A549 (cell line): ENCODE data around the gene PTPN14. TPM values are rescaled to one million over a fixed set of nuclear protein-coding genes. Genes with fewer than 3 reads are reported as not detected.

Experiments
- ATAC-seq, 2 experiments: fragments of 200-7000 bp in 1 of 2; fragments of >200 bp in 1 of 2; cut with Nextera tagmentation in 1 of 2; cut with Tn5 transposase in 1 of 2; 3 replicates each; pipeline versions ENCODE4 v1.8.0 to v1.9.1; 2018 to 2020; ENCODE audit warnings: mild to moderate bottlenecking in 1 of 2, moderate library complexity in 1 of 2
- CTCF ChIA-PET: fragments of 300-600 bp; sonication (Branson Sonifier 250); formaldehyde crosslinking; extraction: SDS; loops from one replicate; lab custom pipeline; 2021; ENCODE audit warnings: antibody characterized with exemption, inconsistent platforms; lab: Yijun Ruan, JAX
- POLR2A ChIA-PET: fragments of 350-600 bp; formaldehyde crosslinking; extraction: SDS; loops from one replicate; lab custom pipeline; 2021; ENCODE audit warnings: antibody characterized with exemption, inconsistent platforms; lab: Yijun Ruan, JAX
- DNase-seq, 2 experiments: peaks; one replicate each; pipeline versions ENCODE4 v3.0.0 to v3.0.0-alpha.2; 2011 to 2016; ENCODE audit warnings: low read depth in 1 of 2, low spot score in 1 of 2
- FAIRE-seq: peaks from 2 replicates; lab custom pipeline; 2011; peaks lifted over from hg19 to GRCh38; lab: Jason Lieb, UNC
- H3K27ac ChIP-seq, 2 experiments: fragments of >200 bp; sonication (Bioruptor Twin); formaldehyde crosslinking; 3 replicates each; pipeline ENCODE4 v1.5.1; 2016 to 2017
- H3K4me1 ChIP-seq: fragments of >200 bp; sonication (Bioruptor Twin); formaldehyde crosslinking; 3 replicates; pipeline ENCODE4 v1.6.1; 2016
- H3K4me2 ChIP-seq: fragments of >200 bp; sonication (Bioruptor Twin); formaldehyde crosslinking; 3 replicates; pipeline ENCODE4 v1.6.1; 2016
- H3K4me3 ChIP-seq: fragments of >200 bp; sonication (Bioruptor Twin); formaldehyde crosslinking; 3 replicates; pipeline ENCODE4 v1.5.1; 2016
- H3K9me3 ChIP-seq: fragments of >200 bp; sonication (Bioruptor Twin); formaldehyde crosslinking; 3 replicates; pipeline ENCODE4 v1.6.1; 2016
- CBX2 ChIP-seq: fragments of 200-600 bp; sonication (generic); IDR thresholded peaks from 2 replicates; pipeline ENCODE4 v1.6.1; 2016; ENCODE audit warnings: low read depth, mild to moderate bottlenecking, borderline replicate concordance
- CBX8 ChIP-seq: fragments of 200-600 bp; sonication (generic); IDR thresholded peaks from 2 replicates; pipeline ENCODE4 v1.6.1; 2016
- CEBPB ChIP-seq, 2 experiments: fragments of >200 bp in 1 of 2; sonication (Bioruptor Twin) in 1 of 2; formaldehyde crosslinking in 1 of 2; IDR thresholded peaks; 2 replicates each; pipeline ENCODE4 v1.6.1; 2012 to 2016
- EHMT2 ChIP-seq: fragments of 200-600 bp; sonication (generic); IDR thresholded peaks from 2 replicates; pipeline ENCODE4 v1.6.1; 2016; ENCODE audit warnings: antibody characterized with exemption, low read depth, mild to moderate bottlenecking, moderate library complexity
- FOXS1 ChIP-seq: fragments of 250-450 bp; sonication (Bioruptor Pico); IDR thresholded peaks from 2 replicates; pipeline ENCODE4 v1.5.0; 2020; ENCODE audit warnings: mild to moderate bottlenecking, moderate library complexity
- HDAC2 ChIP-seq: fragments of 200-600 bp; sonication (generic); IDR thresholded peaks from 2 replicates; pipeline ENCODE4 v1.6.1; 2016
- HES2 ChIP-seq: fragments of >200 bp; sonication (Bioruptor Twin); formaldehyde crosslinking; IDR thresholded peaks from 2 replicates; pipeline ENCODE4 v1.6.1; 2016
- HOXB13 ChIP-seq: fragments of 250-450 bp; sonication (Bioruptor Pico); IDR thresholded peaks from 2 replicates; pipeline ENCODE4 v1.5.0; 2020; ENCODE audit warnings: low read depth, mild to moderate bottlenecking, moderate library complexity
- JUN ChIP-seq, 2 experiments: fragments of >200 bp; sonication (Bioruptor Twin); formaldehyde crosslinking; IDR thresholded peaks; 2 replicates in 1 of 2; 3 replicates in 1 of 2; pipeline ENCODE4 v1.6.1; 2016 to 2017
- KDM1A ChIP-seq: fragments of 200-600 bp; sonication (generic); IDR thresholded peaks from 2 replicates; pipeline ENCODE4 v1.6.1; 2016; ENCODE audit warnings: low read depth, mild to moderate bottlenecking
- MAFK ChIP-seq: fragments of 450-650 bp; IDR thresholded peaks from 2 replicates; pipeline ENCODE4 v1.6.1; 2014; ENCODE audit not compliant: partially characterized antibody
- NPAS2 ChIP-seq: fragments of 250-450 bp; sonication (Bioruptor Pico); IDR thresholded peaks from 2 replicates; pipeline ENCODE4 v1.8.0; 2022; ENCODE audit warnings: mild to moderate bottlenecking, moderate library complexity, borderline replicate concordance
- NR3C1 ChIP-seq: fragments of >200 bp; sonication (Bioruptor Twin); formaldehyde crosslinking; IDR thresholded peaks from 3 replicates; pipeline ENCODE4 v1.6.1; 2017
- RARB ChIP-seq: fragments of 250-450 bp; sonication (Bioruptor Pico); IDR thresholded peaks from 2 replicates; pipeline ENCODE4 v1.8.0; 2021; ENCODE audit warnings: mild to moderate bottlenecking, moderate library complexity
- RCOR1 ChIP-seq: fragments of 150-350 bp; IDR thresholded peaks from 2 replicates; pipeline ENCODE4 v1.6.1; 2014; ENCODE audit warnings: antibody characterized with exemption, low read length, low read depth
- RFX5 ChIP-seq: fragments of 450-650 bp; IDR thresholded peaks from 2 replicates; pipeline ENCODE4 v1.7.1; 2014; ENCODE audit warnings: antibody characterized with exemption, mild to moderate bottlenecking, moderate library complexity
- SMC3 ChIP-seq: fragments of >200 bp; sonication (Bioruptor Twin); formaldehyde crosslinking; IDR thresholded peaks from 3 replicates; pipeline ENCODE4 v1.6.1; 2018; ENCODE audit warnings: inconsistent platforms
- SREBF2 ChIP-seq: fragments of 450-650 bp; IDR thresholded peaks from 2 replicates; pipeline ENCODE4 v1.6.1; 2014; ENCODE audit warnings: mild to moderate bottlenecking, moderate library complexity
- TP53 ChIP-seq: fragments of 250-450 bp; sonication (Bioruptor Pico); IDR thresholded peaks from 2 replicates; pipeline ENCODE4 v1.5.0; 2021; ENCODE audit warnings: mild to moderate bottlenecking, moderate library complexity
- WGBS: methylation state at CpG from one replicate; pipeline ENCODE4 v1.1.6; 2017; ENCODE audit errors: missing lambda C conversion rate; 5-methylcytosine and 5-hydroxymethylcytosine counted together
- polyA plus RNA-seq, 4 experiments: library from polyadenylated mRNA; depleted of rRNA in 3 of 4; stranded (reverse); fragments of >200 nt; fragmentation: RNase III in 1 of 4; extraction: RNeasy Plus Mini Kit Qiagen cat#74134 plus additional on column Dnase treatment in 1 of 4; gene quantifications; 2 replicates in 3 of 4; 3 replicates in 1 of 4; pipeline ENCODE4 v1.2.3, GENCODE V29; 2011 to 2017
- TF ChIP-seq, protein P1 (sequence below): fragments of 450-650 bp; IDR thresholded peaks from 2 replicates; pipeline ENCODE4 v1.6.1; 2014; ENCODE audit warnings: antibody characterized with exemption
- TF ChIP-seq, protein P2 (sequence below): fragments of >200 bp; sonication (Bioruptor Twin); formaldehyde crosslinking; IDR thresholded peaks from 3 replicates; pipeline ENCODE4 v1.6.1; 2016

PTPN14 gene
- polyA plus RNA-seq, 2 of the 4 experiments (the other 2 are of a cell fraction), result 9.2 to 10.0 TPM

GRCh38 chr1:214566158-214567104 lies 15.0 kb upstream of the PTPN14 start (continued):
- TF ChIP-seq EHMT2, result no peak
- no peak for TF ChIP-seq HES2
- no peak for TF ChIP-seq SREBF2
- TF ChIP-seq CEBPB (IDR thresholded peaks at IDR 0.05), result peak in 1 of 2 experiments; percentile 35; a peak in 1 of 4 replicates
- TF ChIP-seq CBX8, result no peak
- TF ChIP-seq RCOR1, result no peak
- TF ChIP-seq, protein P1, sequence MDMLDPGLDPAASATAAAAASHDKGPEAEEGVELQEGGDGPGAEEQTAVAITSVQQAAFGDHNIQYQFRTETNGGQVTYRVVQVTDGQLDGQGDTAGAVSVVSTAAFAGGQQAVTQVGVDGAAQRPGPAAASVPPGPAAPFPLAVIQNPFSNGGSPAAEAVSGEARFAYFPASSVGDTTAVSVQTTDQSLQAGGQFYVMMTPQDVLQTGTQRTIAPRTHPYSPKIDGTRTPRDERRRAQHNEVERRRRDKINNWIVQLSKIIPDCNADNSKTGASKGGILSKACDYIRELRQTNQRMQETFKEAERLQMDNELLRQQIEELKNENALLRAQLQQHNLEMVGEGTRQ, result no peak
- no peak for TF ChIP-seq TP53 (CRISPR knock-in tag)
- TF ChIP-seq, protein P2, sequence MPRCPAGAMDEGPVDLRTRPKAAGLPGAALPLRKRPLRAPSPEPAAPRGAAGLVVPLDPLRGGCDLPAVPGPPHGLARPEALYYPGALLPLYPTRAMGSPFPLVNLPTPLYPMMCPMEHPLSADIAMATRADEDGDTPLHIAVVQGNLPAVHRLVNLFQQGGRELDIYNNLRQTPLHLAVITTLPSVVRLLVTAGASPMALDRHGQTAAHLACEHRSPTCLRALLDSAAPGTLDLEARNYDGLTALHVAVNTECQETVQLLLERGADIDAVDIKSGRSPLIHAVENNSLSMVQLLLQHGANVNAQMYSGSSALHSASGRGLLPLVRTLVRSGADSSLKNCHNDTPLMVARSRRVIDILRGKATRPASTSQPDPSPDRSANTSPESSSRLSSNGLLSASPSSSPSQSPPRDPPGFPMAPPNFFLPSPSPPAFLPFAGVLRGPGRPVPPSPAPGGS, result no peak
- no peak for TF ChIP-seq FOXS1 (CRISPR knock-in tag)
- TF ChIP-seq JUN (IDR thresholded peaks at IDR 0.05), result peak; percentile 38 to 44; a peak in 1 of 5 replicates
- no peak for TF ChIP-seq RARB
- TF ChIP-seq, all 56 proteins: peak for 8

DNA sequence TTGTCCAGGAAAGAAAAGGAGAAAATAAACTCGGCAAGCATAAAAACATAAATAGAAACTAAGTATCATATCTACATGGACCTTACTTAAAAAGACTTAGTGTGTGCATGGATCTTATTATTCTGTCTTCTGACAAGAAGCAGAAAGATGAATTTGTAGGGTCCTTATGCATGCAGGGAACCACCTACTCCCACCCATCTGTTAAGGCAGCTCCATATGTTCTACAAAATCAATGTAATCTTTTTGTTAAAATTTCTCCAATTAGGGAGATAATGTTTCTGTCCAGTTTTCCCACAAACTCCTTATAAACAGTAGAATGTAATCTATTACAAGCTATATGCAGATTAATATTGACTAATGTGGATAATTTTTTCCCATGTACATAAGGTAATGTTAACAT lies 13.9 kb upstream of the PTPN14 start:
- no peak for FAIRE-seq
- CTCF ChIA-PET, result interaction anchor here (0.9 to 10.7 kb wide), 7 partner anchors 10 to 304 kb away, joined by 3 to 120 read pairs (median 5); partner anchors contain the start of gene PTPN14
- H3K4me1 ChIP-seq, result peaks cover 63% of the 10 kb centered on the region

GRCh38 chr1:214563881-214564280 lies 12.5 kb upstream of the PTPN14 start:
- peak; percentile 33 to 78; a peak in 3 of 4 replicates for TF ChIP-seq CEBPB (IDR thresholded peaks at IDR 0.05)
- TF ChIP-seq, protein P2, result no peak
- FAIRE-seq, result no peak
- CTCF ChIA-PET, result interaction anchor here (0.6 to 1.5 kb wide), 2 partner anchors 233 to 1263 kb away, joined by 3 to 4 read pairs; no protein-coding TSS in a partner anchor

More for the DNA sequence above, 13.9 kb upstream of the PTPN14 start:
- no peak overlapping the region for H3K4me3 ChIP-seq
- POLR2A ChIA-PET, result interaction anchor here (2.3 kb wide), 1 partner anchor 14 kb away, joined by 12 read pairs; the partner anchor contains the start of gene PTPN14
- TF ChIP-seq, protein P1, result no peak
- TF ChIP-seq SMC3, result no peak
- no peak for TF ChIP-seq NPAS2
- no peak for TF ChIP-seq HDAC2
- TF ChIP-seq MAFK, result no peak
- no peak for TF ChIP-seq CBX2
- no peak for TF ChIP-seq KDM1A
- no peak for TF ChIP-seq NR3C1
- TF ChIP-seq HOXB13 (CRISPR knock-in tag), result no peak
- TF ChIP-seq RFX5, result no peak
- DNase-seq, result no peak
- WGBS, result 70% methylated on average over 1 of the region's 1 CpG
- peak overlapping the region; percentile 44 to 77 for H3K27ac ChIP-seq
- no peaks in the 10 kb centered on the region for H3K9me3 ChIP-seq
- H3K4me2 ChIP-seq, result peak overlapping the region; percentile 54; the same call in 2 of the 3 replicates
- ATAC-seq, result no peak

More at GRCh38 chr1:214563881-214564280, 12.5 kb upstream of the PTPN14 start:
- POLR2A ChIA-PET, result interaction anchor here (1.1 kb wide), 1 partner anchor 12 kb away, joined by 4 read pairs; the partner anchor contains the start of gene PTPN14
- no peak overlapping the region for H3K27ac ChIP-seq
- H3K4me1 ChIP-seq, result peaks cover 53% of the 10 kb centered on the region
- DNase-seq (no peak), ATAC-seq (no peak)
- no peaks in the 10 kb centered on the region for H3K9me3 ChIP-seq
- H3K4me3 ChIP-seq, result no peak overlapping the region
- H3K4me2 ChIP-seq, result no peak overlapping the region
